Fibroblast of lung (primary cell): ENCODE measurements around the gene OSBP2.

Experiments
- EZH2 ChIP-seq: IDR thresholded peaks from 2 replicates; pipeline ENCODE4 v1.5.1; 2012; ENCODE audit warnings: low read length, control low read depth, mild to moderate bottlenecking; ENCODE audit errors: missing control alignments
- TF ChIP-seq, protein P1 (sequence below), 2 donors: IDR thresholded peaks in 1 of 2; conservative IDR thresholded peaks in 1 of 2; 1 replicate in 1 of 2; 2 replicates in 1 of 2; pipeline ENCODE4 v1.5.1; 2011 to 2012; ENCODE audit warnings: low read length in 2 of 2, control low read depth in 1 of 2, inconsistent platforms in 1 of 2, low read depth in 1 of 2, mild to moderate bottlenecking in 1 of 2

DNA sequence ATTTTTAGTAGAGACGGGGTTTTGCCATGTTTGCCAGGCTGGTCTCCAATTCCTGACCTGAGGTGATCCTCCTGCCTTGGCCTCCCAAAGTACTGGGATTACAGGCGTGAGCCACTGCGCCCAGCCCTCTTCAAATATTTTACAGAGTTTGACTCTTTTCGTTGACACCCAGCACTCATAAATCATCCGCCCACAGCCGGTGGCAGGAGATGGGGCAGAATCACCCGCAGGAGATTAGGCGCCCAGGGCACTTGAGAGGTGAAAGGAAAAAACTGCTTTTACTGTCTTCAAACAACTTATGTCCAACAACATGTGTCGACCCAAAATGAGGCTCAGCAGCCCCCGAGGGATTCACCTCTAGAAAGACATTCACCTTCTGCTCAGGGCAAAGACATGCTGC lies 56.9 kb downstream of the OSBP2 start:
- TF ChIP-seq, protein P1, sequence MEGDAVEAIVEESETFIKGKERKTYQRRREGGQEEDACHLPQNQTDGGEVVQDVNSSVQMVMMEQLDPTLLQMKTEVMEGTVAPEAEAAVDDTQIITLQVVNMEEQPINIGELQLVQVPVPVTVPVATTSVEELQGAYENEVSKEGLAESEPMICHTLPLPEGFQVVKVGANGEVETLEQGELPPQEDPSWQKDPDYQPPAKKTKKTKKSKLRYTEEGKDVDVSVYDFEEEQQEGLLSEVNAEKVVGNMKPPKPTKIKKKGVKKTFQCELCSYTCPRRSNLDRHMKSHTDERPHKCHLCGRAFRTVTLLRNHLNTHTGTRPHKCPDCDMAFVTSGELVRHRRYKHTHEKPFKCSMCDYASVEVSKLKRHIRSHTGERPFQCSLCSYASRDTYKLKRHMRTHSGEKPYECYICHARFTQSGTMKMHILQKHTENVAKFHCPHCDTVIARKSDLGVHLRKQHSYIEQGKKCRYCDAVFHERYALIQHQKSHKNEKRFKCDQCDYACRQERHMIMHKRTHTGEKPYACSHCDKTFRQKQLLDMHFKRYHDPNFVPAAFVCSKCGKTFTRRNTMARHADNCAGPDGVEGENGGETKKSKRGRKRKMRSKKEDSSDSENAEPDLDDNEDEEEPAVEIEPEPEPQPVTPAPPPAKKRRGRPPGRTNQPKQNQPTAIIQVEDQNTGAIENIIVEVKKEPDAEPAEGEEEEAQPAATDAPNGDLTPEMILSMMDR (conservative IDR thresholded peaks at IDR 0.05 in 1 of 2, IDR thresholded peaks at IDR 0.05 in 1 of 2; ENCODE audit: low read depth in 1 of 2, low read length in 2 of 2), result no peak
- no peak for TF ChIP-seq EZH2
